Measurements from ENCODE around the gene FAM149A. TPM values are rescaled to one million over a fixed set of nuclear protein-coding genes. Genes with fewer than 3 reads are reported as not detected.

The FAM149A gene
- total and polyA plus RNA-seq, 10 of the 15 experiments (the other 5 are each of a cell fraction or from before 2014, with no cell fraction given), result 0.38 to 1.9 (median 0.99) TPM

DNA sequence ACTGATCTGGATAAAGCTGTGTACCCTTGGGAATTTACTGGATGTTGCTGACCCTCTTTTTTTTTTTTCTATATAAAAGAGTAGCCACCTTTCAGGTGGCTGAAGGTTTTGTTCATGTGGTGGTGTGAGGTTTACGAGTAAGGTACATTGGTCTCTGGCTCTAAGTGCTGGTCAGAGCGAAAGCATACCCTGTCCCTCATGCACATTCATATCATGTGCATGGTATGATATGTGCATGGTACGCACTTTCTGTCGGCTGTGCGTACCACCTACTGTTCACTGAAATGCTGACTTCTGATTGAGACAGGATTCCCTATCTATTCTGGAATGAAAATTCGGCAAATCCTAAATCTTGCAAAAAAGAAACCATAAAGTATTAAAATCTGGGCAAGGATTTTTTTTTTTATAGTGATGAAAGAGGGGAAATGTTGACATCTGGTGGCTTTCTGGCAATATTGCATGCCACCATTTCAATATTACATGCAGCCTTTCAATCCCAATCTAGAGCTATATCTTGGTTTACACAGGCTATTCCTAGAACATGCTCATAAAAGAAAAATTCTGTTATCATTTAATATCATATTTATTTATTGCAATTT is 32.8 kb downstream of the FAM149A start (continued):
- peak; percentile 66; the same call in 1 of the 2 replicates for TF ChIP-seq ZNF384 (IDR thresholded peaks at IDR 0.05; ENCODE audit: borderline replicate concordance, low read depth, low read length)
- no peak for TF ChIP-seq NR2C1 (IDR thresholded peaks at IDR 0.05)
- TF ChIP-seq SUZ12 (IDR thresholded peaks at IDR 0.05; ENCODE audit: unreplicated experiment), result no peak
- no peak for TF ChIP-seq TCF7 (IDR thresholded peaks at IDR 0.05; ENCODE audit: borderline replicate concordance)
- no peak for TF ChIP-seq HDAC6 (IDR thresholded peaks at IDR 0.05; ENCODE audit: unreplicated experiment)
- no peak for TF ChIP-seq DPF2 (IDR thresholded peaks at IDR 0.05)
- no peak for TF ChIP-seq BACH1 (IDR thresholded peaks at IDR 0.05; ENCODE audit: borderline replicate concordance)
- no peak for TF ChIP-seq BMI1 (IDR thresholded peaks at IDR 0.05; ENCODE audit: borderline replicate concordance)

DNA sequence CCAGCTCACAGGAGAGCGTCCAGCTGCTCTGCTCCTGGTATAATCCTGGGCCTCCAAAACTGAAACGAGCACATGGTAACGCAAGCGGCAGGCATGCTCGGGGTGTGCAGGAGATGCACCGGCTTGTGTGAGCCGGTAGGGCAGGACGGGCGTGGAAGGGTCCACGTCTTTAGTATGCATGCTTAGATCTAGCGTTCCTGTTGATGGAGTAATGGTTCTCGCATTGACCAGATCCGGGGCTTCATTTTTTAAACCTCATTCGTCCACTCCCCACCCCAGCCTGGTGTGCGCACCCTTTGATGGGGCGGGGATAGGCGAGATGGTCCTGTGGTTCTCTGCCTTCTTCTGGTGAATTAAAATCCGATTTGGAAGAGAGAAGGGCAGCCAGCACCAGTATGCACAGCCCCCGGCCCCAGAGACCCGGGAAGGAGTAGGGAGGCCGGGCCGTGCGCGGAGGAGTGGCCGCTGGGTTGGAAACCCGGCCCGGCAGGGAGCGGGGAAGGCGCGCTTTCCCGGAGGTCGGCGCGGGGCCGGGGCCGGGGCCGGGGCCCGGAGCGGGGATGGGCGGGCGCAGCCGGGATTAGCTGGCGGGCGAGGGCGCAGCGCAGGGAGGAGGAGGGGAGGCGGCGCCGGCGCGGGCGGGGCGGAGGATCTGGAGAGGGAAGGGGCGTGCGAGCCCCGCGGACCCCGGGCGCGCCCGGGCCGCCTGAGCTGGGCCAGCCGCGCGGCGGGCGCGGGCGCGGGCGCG is 39.9 kb downstream of the FAM149A start:
- DNase-seq (ENCODE audit: low read depth, low spot score), result no peak
- no peaks in the 10 kb centered on the region for H3K36me3 ChIP-seq (ENCODE audit: control insufficient read depth in 2 of 2, insufficient read depth in 2 of 2, low read length in 1 of 2)
- no peaks in the 10 kb centered on the region for H3K4me1 ChIP-seq (ENCODE audit: control insufficient read depth, insufficient read depth, low read length)
- H4K20me1 ChIP-seq (ENCODE audit: control insufficient read depth, insufficient read depth), result no peaks in the 10 kb centered on the region
- intact Hi-C loops (cut with micrococcal nuclease; ENCODE audit: unreplicated experiment) (no loop called here), in situ Hi-C loops (cut with MboI) (no loop called here)
- H3K4me2 ChIP-seq (ENCODE audit: control insufficient read depth, insufficient read depth), result no peak overlapping the region
- ChIA-PET RAD21 (ENCODE audit: unreplicated experiment) (no interaction called here), CTCF (no interaction called here), POLR2A (no interaction called here), SMC1A (ENCODE audit: uncharacterized antibody, unreplicated experiment) (no interaction called here)
- H3K27ac ChIP-seq (ENCODE audit: control insufficient read depth, insufficient read depth), result no peak overlapping the region
- no peak overlapping the region for H3K4me3 ChIP-seq
- BruUV-seq (replicated peaks), result no TSS peak
- 29% methylated on average over 28 of the region's 72 CpGs for WGBS (ENCODE audit: insufficient coverage, insufficient replicate concordance, low lambda C conversion rate, missing lambda C conversion rate)
- H3K79me2 ChIP-seq (ENCODE audit: control insufficient read depth, insufficient read depth, low read length), result no peaks in the 10 kb centered on the region
- no peak overlapping the region for H2AFZ ChIP-seq (ENCODE audit: control insufficient read depth, low read depth, low read length)
- no peak for ATAC-seq
- FAIRE-seq, result no peak
- H3K9ac ChIP-seq (ENCODE audit: control insufficient read depth, insufficient read depth, low read length), result no peak overlapping the region
- no peaks in the 10 kb centered on the region for H3K9me3 ChIP-seq (replicated peaks; ENCODE audit: control insufficient read depth, insufficient read depth, low read length)
- H3K27me3 ChIP-seq (replicated peaks in 1 of 2; ENCODE audit: control insufficient read depth in 2 of 2, insufficient read depth in 2 of 2, low read length in 1 of 2), result peaks cover 13 to 14% of the 10 kb centered on the region in 2 experiments
- no peak for TF ChIP-seq ZNF384 (IDR thresholded peaks at IDR 0.05; ENCODE audit: borderline replicate concordance, low read depth, low read length)
- TF ChIP-seq TAF1 (IDR thresholded peaks at IDR 0.05; ENCODE audit: borderline replicate concordance, low read depth, low read length), result no peak
- TF ChIP-seq NR2C1 (IDR thresholded peaks at IDR 0.05), result no peak
- TF ChIP-seq RBBP5 (conservative IDR thresholded peaks at IDR 0.05), result no peak
- TF ChIP-seq, protein P1, sequence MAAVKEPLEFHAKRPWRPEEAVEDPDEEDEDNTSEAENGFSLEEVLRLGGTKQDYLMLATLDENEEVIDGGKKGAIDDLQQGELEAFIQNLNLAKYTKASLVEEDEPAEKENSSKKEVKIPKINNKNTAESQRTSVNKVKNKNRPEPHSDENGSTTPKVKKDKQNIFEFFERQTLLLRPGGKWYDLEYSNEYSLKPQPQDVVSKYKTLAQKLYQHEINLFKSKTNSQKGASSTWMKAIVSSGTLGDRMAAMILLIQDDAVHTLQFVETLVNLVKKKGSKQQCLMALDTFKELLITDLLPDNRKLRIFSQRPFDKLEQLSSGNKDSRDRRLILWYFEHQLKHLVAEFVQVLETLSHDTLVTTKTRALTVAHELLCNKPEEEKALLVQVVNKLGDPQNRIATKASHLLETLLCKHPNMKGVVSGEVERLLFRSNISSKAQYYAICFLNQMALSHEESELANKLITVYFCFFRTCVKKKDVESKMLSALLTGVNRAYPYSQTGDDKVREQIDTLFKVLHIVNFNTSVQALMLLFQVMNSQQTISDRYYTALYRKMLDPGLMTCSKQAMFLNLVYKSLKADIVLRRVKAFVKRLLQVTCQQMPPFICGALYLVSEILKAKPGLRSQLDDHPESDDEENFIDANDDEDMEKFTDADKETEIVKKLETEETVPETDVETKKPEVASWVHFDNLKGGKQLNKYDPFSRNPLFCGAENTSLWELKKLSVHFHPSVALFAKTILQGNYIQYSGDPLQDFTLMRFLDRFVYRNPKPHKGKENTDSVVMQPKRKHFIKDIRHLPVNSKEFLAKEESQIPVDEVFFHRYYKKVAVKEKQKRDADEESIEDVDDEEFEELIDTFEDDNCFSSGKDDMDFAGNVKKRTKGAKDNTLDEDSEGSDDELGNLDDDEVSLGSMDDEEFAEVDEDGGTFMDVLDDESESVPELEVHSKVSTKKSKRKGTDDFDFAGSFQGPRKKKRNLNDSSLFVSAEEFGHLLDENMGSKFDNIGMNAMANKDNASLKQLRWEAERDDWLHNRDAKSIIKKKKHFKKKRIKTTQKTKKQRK (IDR thresholded peaks at IDR 0.05; ENCODE audit: low read depth, low read length), result no peak
- no peak for TF ChIP-seq SUPT20H (IDR thresholded peaks at IDR 0.05; ENCODE audit: borderline replicate concordance, control insufficient read depth, low read depth, low read length)
- TF ChIP-seq, protein P2, sequence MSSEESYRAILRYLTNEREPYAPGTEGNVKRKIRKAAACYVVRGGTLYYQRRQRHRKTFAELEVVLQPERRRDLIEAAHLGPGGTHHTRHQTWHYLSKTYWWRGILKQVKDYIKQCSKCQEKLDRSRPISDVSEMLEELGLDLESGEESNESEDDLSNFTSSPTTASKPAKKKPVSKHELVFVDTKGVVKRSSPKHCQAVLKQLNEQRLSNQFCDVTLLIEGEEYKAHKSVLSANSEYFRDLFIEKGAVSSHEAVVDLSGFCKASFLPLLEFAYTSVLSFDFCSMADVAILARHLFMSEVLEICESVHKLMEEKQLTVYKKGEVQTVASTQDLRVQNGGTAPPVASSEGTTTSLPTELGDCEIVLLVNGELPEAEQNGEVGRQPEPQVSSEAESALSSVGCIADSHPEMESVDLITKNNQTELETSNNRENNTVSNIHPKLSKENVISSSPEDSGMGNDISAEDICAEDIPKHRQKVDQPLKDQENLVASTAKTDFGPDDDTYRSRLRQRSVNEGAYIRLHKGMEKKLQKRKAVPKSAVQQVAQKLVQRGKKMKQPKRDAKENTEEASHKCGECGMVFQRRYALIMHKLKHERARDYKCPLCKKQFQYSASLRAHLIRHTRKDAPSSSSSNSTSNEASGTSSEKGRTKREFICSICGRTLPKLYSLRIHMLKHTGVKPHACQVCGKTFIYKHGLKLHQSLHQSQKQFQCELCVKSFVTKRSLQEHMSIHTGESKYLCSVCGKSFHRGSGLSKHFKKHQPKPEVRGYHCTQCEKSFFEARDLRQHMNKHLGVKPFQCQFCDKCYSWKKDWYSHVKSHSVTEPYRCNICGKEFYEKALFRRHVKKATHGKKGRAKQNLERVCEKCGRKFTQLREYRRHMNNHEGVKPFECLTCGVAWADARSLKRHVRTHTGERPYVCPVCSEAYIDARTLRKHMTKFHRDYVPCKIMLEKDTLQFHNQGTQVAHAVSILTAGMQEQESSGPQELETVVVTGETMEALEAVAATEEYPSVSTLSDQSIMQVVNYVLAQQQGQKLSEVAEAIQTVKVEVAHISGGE (CRISPR knock-in tag; IDR thresholded peaks at IDR 0.05), result no peak
- TF ChIP-seq TCF12 (IDR thresholded peaks at IDR 0.05; ENCODE audit: low read depth, low read length), result no peak
- TF ChIP-seq MYC (IDR thresholded peaks at IDR 0.05; ENCODE audit: insufficient read depth, insufficient read length, insufficient replicate concordance, low read length, severe bottlenecking), result no peak
- no peak for TF ChIP-seq KLF5 (IDR thresholded peaks at IDR 0.05; ENCODE audit: partially characterized antibody)

All from GM12878 (cell line).